Activated CD4-positive, alpha-beta T cell treated with anti-CD3 and anti-CD28 coated beads, Interleukin-2, amount 10 ng/mL, durations not matched to agents 7 days and 5 days (primary cell): ENCODE measurements around the gene CENPB. TPM values are rescaled to one million over a fixed set of nuclear protein-coding genes. Genes with fewer than 3 reads are reported as not detected.

Source experiments
- CTCF ChIA-PET: fragments of 350-600 bp; sonication (Branson Sonifier 250); formaldehyde crosslinking; loops from one replicate; lab custom pipeline; 2021; ENCODE audit warnings: antibody characterized with exemption; lab: Charles Lee
- POLR2A ChIA-PET: fragments of 350-600 bp; sonication (Branson Sonifier 250); formaldehyde crosslinking; loops from one replicate; lab custom pipeline; 2021; ENCODE audit warnings: antibody characterized with exemption; lab: Charles Lee
- DNase-seq: peaks from one replicate; pipeline ENCODE4 v3.0.0-alpha.2; 2020
- H3K27ac Mint-ChIP-seq: one replicate; pipeline ENCODE4 v1.8.0; 2021; ENCODE audit warnings: mild to moderate bottlenecking, moderate library complexity, mixed read lengths
- H3K27me3 Mint-ChIP-seq: one replicate; pipeline ENCODE4 v1.8.0; 2021; ENCODE audit warnings: mixed read lengths
- H3K36me3 Mint-ChIP-seq: one replicate; pipeline ENCODE4 v1.8.0; 2021; ENCODE audit warnings: low read depth, mixed read lengths
- H3K4me1 Mint-ChIP-seq: one replicate; pipeline ENCODE4 v1.8.0; 2021; ENCODE audit warnings: mixed read lengths
- H3K4me3 Mint-ChIP-seq: one replicate; pipeline ENCODE4 v1.8.0; 2021; ENCODE audit warnings: mild to moderate bottlenecking, moderate library complexity, mixed read lengths
- H3K9me3 Mint-ChIP-seq: one replicate; pipeline ENCODE4 v1.8.0; 2021; ENCODE audit warnings: mixed read lengths
- total RNA-seq, 2 experiments: library from RNA; stranded (reverse); gene quantifications; one replicate each; pipeline ENCODE4 v1.2.3, GENCODE V29; 2021

CENPB gene
- total RNA-seq, 2 experiments from 2014 or later = 77.8 to 85.6 TPM

DNA sequence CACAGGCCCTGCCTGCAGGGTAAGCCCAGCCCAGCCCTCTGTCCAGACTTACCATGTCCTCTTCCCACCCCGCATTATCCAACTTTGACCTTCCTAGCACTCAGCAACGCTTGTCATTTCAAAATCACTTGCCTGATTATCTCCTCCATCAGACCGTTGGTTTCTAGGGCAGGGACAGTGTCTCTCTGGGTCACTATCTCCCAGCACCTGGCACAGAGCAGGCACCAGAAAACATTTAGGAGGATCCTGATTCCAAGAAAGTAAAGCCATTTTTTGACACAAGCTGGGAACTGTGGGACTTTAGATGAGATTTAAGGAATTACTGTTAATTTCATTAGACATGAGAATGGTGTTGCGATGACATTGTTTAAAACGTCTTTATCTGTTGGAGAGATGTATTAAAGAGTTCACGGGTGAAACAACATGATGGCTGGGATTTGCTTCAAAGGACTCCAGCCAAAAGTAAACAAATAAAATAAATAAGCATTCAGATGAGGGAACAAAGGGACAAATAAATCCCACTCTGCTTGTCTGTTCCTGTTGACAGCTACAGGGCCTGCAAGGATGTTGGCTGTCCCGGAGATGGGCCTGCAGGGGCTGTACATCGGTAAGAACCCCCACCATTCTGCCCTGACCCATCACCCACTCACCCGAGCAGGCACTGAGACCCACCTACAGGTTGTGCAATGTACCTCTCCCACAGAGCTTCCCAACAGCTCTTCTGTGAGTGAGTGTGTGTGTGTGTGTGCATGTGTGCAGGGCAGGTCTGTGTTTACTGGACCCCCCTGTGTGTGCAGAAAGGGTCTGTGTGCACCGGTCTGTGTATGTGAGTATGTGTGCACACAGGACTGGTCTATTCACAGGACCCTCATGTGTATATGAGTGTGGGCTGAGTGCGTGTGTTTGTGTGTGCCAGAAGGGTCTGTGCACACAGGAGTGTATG, 48.2 kb downstream of the CENPB start:
- Mint-ChIP-seq H3K9me3 (no peaks in the 10 kb centered on the region), H3K4me1 (no peaks in the 10 kb centered on the region), H3K4me3 (no peak overlapping the region), H3K27ac (no peak overlapping the region), H3K27me3 (peaks cover 20% of the 10 kb centered on the region), H3K36me3 (no peaks in the 10 kb centered on the region)
- DNase-seq = no peak
- CTCF ChIA-PET = no interaction called here
- POLR2A ChIA-PET = no interaction called here

DNA sequence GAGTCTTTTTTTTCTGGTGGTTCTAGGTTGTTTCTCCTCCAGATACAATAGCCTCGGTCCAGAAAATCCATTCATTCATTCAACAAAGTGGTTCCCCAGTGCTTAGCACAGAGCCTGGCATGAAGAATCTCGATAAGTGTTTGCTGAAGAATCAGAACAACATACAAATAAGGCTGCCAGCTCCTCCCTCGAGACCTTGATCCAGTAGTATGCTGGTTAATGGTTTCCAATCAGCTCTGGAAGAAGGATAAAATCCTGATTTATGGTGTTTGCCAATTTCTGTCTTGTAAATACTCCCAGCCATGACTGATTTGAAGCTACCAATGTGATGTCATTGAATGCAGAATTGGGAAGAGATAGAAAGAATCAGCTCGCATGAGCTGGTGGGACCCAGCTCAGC, 50.8 kb downstream of the CENPB start:
- DNase-seq = no peak
- Mint-ChIP-seq H3K36me3 (no peaks in the 10 kb centered on the region), H3K4me3 (no peak overlapping the region), H3K4me1 (no peaks in the 10 kb centered on the region), H3K27me3 (peaks cover 40% of the 10 kb centered on the region), H3K27ac (no peak overlapping the region), H3K9me3 (no peaks in the 10 kb centered on the region)
- ChIA-PET CTCF (interaction anchor here (1.2 kb wide), 1 partner anchor 32 kb away, joined by 3 read pairs; the partner anchor contains the start of gene ADISSP), POLR2A (no interaction called here)

DNA sequence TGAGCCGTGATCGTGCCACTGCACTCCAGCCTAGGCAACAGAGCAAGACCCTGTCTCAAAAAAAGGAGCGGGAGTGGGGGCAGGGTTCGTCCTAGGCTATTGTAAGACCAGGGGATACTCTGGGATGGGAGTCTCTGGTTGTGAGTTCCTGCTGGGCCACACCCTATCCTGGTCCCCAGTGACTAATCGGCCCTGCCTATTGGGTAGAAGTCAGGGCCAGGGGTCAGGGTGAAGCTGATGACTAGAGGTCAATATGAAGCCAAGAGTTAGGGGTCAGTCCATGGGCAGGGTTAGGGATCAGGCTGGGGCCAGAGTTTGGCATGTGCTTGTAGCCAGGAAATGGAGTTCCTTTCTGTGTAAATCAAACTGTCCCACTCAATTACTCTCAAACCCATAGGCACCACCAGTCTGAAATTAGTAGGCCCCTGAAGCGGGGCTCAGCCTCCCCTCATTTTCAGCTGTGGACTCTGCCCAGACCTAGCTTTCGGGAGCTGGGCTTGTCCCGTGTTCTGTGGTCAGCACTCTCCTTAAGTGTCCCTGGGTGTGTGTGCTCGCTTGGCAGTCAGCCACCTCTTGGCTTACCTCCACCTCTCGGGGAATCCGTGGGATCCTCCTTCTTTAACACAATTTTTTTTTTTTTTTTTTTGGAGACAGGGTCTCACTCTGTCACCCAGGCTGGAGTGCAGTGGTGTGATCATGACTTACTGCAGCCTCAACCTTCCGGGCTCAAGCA, 52.3 kb downstream of the CENPB start:
- Mint-ChIP-seq H3K4me1 (no peaks in the 10 kb centered on the region), H3K27ac (no peak overlapping the region), H3K4me3 (no peak overlapping the region), H3K36me3 (no peaks in the 10 kb centered on the region), H3K9me3 (no peaks in the 10 kb centered on the region), H3K27me3 (peaks cover 46% of the 10 kb centered on the region)
- DNase-seq = no peak
- POLR2A ChIA-PET = no interaction called here
- CTCF ChIA-PET = interaction anchor here (1.0 kb wide), 1 partner anchor 23 kb away, joined by 3 read pairs; no protein-coding TSS in a partner anchor

Other genes starting within 250 kb of the CENPB start
- not detected for gene GFRA4, start 123.3 kb downstream of the CENPB start, total RNA-seq
- not detected for gene ADAM33, start 104.7 kb downstream of the CENPB start, total RNA-seq
- gene SIGLEC1, start 74.1 kb downstream of the CENPB start, total RNA-seq = not detected
- gene HSPA12B, start 54.1 kb downstream of the CENPB start, total RNA-seq = not detected
- 10 to 100 TPM; 27.8 to 27.9 TPM for gene ADISSP, start 19.0 kb downstream of the CENPB start, total RNA-seq
- gene SPEF1, start 5.3 kb downstream of the CENPB start, total RNA-seq = under 1 TPM; 0.17 to 0.21 TPM
- 100 to 1,000 TPM; 403 to 429 TPM for gene CDC25B, start 9.6 kb upstream of the CENPB start, total RNA-seq
- 10 to 100 TPM; 16.6 to 18.2 TPM for gene AP5S1, start 33.8 kb upstream of the CENPB start, total RNA-seq
- 10 to 100 TPM; 34.8 to 36.4 TPM for gene MAVS, start 60.1 kb upstream of the CENPB start, total RNA-seq
- 10 to 100 TPM; 59.7 to 64.5 TPM for gene PANK2, start 102.6 kb upstream of the CENPB start, total RNA-seq
- gene RNF24, start 228.8 kb upstream of the CENPB start, total RNA-seq = 10 to 100 TPM; 13.5 to 15.0 TPM